Measurements from ENCODE around the gene SPAG16.
"Not testable (repeated sequence)": the region's sequence is repeated elsewhere in the genome, so short reads cannot be mapped to it uniquely, and the experiment has no call there.

SPAG16 gene

GRCh38 chr2:214019229-214019972, 735.1 kb downstream of the SPAG16 start:
- no peak for DNase-seq

DNA sequence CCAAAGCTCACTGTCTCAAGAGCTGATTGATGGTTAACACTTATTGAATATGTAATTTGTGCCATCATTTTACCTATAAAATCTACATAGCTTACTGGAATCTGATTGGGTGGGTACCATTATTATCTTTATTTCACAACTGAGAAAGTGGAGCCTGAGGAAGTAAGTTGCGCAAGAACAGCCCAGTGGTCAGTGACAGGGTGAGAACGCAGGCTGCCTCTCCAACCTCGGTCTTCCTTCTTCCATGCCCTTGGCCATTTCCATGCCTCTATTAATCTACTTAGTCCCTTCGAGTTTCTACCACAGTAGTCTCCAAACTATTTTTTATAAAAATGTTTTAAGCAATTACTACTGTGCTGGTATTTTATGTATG, 735.7 kb downstream of the SPAG16 start:
- no peak for DNase-seq

DNA sequence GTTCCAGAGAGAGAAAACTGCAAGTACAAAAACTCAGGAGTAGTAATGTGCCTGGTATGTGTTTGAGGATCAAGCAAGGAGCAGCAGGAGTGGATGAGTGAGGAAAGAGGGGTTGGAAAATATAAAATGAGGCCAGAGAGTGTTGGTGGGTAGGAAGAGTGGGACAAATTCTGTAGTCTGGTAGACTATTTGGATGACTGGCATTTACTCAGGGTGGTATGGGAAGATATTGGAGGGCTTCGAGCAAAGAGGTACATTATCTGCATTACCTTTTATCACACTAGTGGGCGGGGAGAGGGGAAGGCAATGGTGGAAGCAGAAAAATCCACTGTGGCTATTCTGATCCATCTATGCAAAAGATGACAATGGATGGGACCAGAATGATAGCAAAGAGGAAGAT, 744.9 kb downstream of the SPAG16 start:
- no peak for DNase-seq

DNA sequence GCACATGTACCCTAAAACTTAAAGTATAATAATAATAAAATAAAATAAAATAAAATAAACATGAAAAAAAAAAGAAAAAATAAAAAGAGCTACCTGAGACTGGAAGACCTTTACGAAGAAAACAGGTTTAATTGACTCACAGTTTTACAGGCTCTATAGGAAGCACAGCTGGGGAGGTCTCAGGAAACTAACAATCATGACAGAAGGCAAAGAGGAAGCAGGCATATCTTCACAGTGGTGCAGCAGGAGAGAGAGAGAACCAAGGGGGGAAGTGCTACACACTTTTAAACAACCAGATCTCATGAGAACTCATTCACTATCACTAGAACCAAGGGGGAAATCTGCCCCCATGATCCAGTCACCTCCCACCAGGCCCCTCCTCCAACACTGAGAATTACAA, 747.3 kb downstream of the SPAG16 start:
- no peak for DNase-seq

- DNase-seq = no peak
Measured at GRCh38 chr2:214034417-214034816, 750.2 kb downstream of the SPAG16 start.

- no peak for DNase-seq
Measured at GRCh38 chr2:214035091-214035852, 751.0 kb downstream of the SPAG16 start.

GRCh38 chr2:214035921-214036320, 751.7 kb downstream of the SPAG16 start:
- no peak for DNase-seq

DNA sequence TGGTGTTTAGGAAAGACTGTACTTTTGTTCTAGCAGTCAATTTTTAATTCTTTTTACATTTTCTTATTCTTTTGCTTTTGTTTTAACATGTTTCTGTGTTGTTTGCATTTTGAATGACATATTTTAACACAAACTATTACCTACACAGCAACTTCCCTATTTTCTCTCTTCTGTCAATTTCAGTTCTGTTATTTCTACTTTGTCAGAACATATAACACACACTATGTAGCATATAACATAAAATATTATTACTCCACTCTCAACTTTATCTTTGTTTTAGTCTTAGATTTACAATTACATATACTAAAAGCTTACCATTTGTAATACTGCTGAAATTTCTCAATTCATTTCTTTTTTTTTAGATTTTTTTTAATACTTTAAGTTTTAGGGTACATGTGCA, 753.9 kb downstream of the SPAG16 start:
- no peak for DNase-seq

DNA sequence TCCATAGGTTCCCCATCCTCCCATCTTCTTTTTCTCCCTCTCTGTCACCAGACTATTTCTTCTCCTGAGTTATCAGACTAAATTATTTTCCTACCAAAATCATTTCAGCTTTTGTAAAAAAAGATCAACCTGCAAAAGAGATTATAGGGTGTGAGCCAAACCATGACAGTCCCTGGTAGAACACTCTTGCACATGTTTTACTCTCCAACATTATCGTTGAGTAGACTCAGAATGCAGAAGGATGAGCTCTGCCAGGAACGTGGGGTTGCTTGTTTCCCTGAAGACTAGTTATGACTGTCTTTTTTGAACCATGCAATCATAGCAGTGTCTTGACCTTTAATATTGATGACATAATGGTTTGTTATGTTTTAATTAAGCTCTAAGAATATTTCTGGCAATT, 766.5 kb downstream of the SPAG16 start:
- no peak for DNase-seq

DNA sequence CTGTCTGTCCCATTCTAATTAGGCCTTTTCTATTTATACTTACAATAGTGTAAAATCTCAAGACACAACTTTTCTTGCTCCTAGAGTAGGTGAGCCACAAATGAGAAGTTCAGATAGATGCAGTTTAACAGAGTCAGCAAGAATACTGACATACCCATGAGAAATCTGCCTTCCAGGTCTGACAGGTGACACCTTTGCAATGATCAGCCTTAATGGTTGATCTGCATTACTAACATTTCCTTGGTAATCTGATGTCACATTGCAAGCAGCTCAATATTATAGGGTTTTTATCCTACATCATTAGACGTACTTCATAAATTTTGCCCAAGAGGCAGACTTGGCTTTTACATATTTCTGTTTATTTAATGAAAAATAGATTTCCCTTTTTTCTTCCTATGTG, 767.3 kb downstream of the SPAG16 start:
- no peak for DNase-seq

GRCh38 chr2:214052235-214052634, 768.0 kb downstream of the SPAG16 start:
- no peak for DNase-seq

DNA sequence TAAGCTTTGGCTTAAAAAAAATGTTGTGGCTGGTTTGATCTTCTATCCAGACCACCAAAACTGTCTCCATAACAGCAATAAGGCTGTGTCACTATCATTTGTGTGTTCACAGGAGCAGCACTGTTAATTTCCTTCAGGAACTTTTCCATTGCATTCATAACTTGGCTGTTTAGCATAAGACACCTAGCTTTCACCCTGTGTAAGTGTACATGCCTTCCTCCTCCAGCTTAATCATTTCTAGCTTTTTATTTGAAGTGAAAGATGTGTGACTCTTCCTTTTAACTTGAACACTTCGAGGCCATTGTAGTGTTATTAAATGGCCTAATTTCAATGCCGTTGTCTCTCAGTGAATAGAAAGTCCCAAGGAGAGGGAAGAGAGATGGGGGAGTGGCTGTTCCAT, 773.7 kb downstream of the SPAG16 start:
- DNase-seq = no peak

- DNase-seq = not testable (repeated sequence)
Measured at GRCh38 chr2:214062279-214062678, 778.0 kb downstream of the SPAG16 start.

DNA sequence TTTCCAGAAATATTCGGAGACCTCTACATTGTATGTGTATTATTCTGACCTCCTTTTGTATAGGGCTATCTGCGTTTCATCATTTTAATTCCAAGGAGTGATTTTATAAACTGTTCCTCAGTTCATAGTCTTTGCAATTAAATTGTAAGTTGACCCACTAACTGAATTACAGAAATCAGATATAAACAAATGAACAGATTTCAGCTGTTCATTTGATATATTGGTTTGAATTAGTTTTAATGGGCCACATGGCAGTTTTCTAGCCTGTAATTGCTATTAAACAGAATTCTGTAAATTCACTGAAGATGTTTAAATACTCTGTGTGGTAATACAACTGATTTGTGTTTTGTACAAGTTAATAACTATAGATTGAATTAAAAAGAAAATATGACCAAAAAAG, 780.2 kb downstream of the SPAG16 start:
- no peak for DNase-seq

GRCh38 chr2:214066862-214067261, 782.6 kb downstream of the SPAG16 start:
- DNase-seq = no peak

- no peak for DNase-seq
Measured at GRCh38 chr2:214069254-214069653, 785.0 kb downstream of the SPAG16 start.

DNA sequence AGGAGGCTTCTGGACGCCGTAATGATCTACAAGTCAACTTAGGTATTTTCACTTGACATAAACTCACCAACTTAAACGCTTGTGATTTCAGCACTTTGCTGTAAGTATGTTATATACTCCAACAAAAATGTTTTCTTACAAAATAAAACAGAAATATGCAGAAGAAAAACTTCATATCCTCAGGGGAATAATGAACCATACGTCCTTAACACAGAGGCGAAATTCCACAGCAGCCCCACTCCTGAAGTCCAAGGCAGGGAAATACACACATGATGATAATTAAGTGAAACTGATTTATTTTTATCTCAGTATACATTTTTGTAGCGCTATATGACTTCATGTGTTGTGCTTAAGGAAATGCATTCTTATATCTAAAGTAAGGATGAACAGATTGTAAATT, 791.2 kb downstream of the SPAG16 start:
- no peak for DNase-seq

DNA sequence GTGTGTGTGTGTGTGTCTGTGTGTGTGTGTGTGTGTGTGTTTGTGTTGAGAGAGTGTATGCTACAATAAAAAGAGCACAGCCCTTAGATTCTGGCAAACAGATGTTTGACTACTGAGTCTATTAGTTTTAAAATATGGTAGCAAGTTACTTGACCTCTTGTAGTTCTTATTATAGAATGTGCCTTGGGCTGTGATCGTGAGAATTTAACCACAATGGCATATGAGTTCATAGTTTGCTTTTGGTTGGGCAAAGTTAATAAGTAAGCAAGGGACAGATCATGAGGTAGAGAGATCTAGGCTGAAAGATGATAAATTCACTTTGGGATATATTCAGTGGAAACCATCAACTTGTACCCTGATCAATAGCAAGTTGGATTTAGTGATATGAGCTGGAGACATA, 792.3 kb downstream of the SPAG16 start:
- no peak for DNase-seq

DNA sequence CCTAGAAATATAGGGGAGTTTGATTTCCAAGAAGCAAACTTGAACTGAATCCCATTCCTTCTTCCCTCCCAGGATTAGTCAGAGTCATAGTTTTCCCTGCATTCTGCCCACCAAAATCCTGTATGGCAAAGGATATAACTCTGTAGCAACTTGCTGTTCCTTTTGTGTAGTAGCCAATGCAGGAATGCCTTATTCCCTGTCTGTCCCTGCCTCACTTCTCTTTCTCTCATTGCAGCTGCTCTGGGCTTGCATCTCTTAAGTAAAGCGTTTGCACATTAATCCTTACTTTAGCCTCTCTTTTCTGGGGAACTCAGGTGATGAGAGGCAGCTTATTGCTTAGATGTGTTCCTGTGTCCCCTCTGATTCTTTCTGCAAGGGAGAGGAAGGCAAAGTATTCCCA, 793.5 kb downstream of the SPAG16 start:
- DNase-seq = no peak

- DNase-seq = no peak
Measured at GRCh38 chr2:214079032-214079431, 794.8 kb downstream of the SPAG16 start.

- no peak for DNase-seq
Measured at GRCh38 chr2:214088536-214088935, 804.3 kb downstream of the SPAG16 start.

DNA sequence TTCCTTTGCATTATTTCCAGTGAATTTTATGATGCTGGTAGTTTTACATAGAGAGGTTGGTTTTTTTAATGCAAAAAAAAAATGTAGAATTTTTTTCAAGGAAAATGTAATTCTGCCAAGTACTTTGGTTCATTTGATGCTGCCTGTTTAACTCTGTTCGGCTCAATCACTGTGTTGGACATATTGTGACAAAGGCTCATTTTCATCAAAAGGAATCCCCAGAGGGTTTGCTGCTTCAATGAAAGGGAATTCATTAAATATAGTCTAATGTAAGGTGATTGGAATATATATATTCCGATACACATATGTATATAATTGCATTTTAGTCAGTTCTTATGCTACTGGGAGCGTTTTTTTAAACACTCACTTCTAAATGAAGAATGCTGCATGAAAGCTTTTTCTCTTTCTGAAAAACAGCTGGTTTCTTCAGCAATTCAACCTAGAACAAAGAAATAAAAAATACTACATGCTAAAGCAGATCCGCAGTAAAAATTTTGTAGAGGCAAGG, 812.0 kb downstream of the SPAG16 start:
- no peak for DNase-seq

DNA sequence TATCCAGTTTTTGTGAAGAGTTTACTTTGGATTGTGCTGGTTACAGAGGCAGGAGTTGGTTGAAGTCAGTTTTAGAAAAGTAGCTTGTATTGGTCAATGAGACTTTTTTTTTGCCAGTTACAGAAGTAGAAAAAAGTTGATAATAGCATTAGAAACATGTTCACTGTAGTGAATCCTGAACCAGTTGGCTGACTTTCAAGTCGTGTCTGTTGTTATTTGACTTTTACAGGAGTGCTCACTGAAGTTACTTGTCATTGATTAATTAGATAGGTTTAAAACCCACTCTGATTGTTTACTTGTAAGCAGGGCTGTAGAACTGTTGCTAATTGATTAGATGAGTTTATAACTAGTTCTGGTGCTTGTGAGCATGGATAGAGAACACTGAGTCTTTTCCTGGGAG, 814.5 kb downstream of the SPAG16 start:
- DNase-seq = no peak

GRCh38 chr2:214100488-214100887, 816.2 kb downstream of the SPAG16 start:
- DNase-seq = no peak
